Fibroblast of lung (primary cell): ENCODE results near the gene WAC.

ENCODE experiments used
- EZH2 ChIP-seq: IDR thresholded peaks from 2 replicates; pipeline ENCODE4 v1.5.1; 2012; ENCODE audit warnings: low read length, control low read depth, mild to moderate bottlenecking; ENCODE audit errors: missing control alignments
- TF ChIP-seq, protein P1 (sequence below), 2 donors: IDR thresholded peaks in 1 of 2; conservative IDR thresholded peaks in 1 of 2; 1 replicate in 1 of 2; 2 replicates in 1 of 2; pipeline ENCODE4 v1.5.1; 2011 to 2012; ENCODE audit warnings: low read length in 2 of 2, control low read depth in 1 of 2, inconsistent platforms in 1 of 2, low read depth in 1 of 2, mild to moderate bottlenecking in 1 of 2

- TF ChIP-seq, protein P1, sequence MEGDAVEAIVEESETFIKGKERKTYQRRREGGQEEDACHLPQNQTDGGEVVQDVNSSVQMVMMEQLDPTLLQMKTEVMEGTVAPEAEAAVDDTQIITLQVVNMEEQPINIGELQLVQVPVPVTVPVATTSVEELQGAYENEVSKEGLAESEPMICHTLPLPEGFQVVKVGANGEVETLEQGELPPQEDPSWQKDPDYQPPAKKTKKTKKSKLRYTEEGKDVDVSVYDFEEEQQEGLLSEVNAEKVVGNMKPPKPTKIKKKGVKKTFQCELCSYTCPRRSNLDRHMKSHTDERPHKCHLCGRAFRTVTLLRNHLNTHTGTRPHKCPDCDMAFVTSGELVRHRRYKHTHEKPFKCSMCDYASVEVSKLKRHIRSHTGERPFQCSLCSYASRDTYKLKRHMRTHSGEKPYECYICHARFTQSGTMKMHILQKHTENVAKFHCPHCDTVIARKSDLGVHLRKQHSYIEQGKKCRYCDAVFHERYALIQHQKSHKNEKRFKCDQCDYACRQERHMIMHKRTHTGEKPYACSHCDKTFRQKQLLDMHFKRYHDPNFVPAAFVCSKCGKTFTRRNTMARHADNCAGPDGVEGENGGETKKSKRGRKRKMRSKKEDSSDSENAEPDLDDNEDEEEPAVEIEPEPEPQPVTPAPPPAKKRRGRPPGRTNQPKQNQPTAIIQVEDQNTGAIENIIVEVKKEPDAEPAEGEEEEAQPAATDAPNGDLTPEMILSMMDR (conservative IDR thresholded peaks at IDR 0.05 in 1 of 2, IDR thresholded peaks at IDR 0.05 in 1 of 2; ENCODE audit: low read depth in 1 of 2, low read length in 2 of 2): no peak
- no peak for TF ChIP-seq EZH2
Measured at GRCh38 chr10:28624351-28624750, 91.4 kb downstream of the WAC start.
